Large intestine (tissue), 3 donors: Measurements from ENCODE around the gene ARID4B. TPM values are rescaled to one million over a fixed set of nuclear protein-coding genes. Genes with fewer than 3 reads are reported as not detected.
"Not testable (repeated sequence)": the region's sequence is repeated elsewhere in the genome, so short reads cannot be mapped to it uniquely, and the experiment has no call there.

Source experiments
- DNase-seq, 2 donors: peaks; one replicate each; pipeline versions ENCODE4 v3.0.0 to v3.0.0-alpha.2; 2013
- H3K27ac ChIP-seq: one replicate; pipeline ENCODE4 v1.5.1; 2013; ENCODE audit warnings: low read length
- H3K27me3 ChIP-seq: 2 replicates; pipeline ENCODE4 v1.6.1; 2013; ENCODE audit warnings: low read length; ENCODE audit not compliant: control insufficient read depth, insufficient read depth
- H3K36me3 ChIP-seq: 2 replicates; pipeline ENCODE4 v1.6.1; 2013; ENCODE audit warnings: low read length; ENCODE audit not compliant: control insufficient read depth, insufficient read depth
- H3K4me1 ChIP-seq: one replicate; pipeline ENCODE4 v1.6.1; 2013; ENCODE audit warnings: low read length; ENCODE audit not compliant: control insufficient read depth, insufficient read depth
- H3K4me3 ChIP-seq: one replicate; pipeline ENCODE4 v1.5.1; 2013; ENCODE audit warnings: low read length
- H3K9me3 ChIP-seq: one replicate; pipeline ENCODE4 v1.6.1; 2013; ENCODE audit warnings: mild to moderate bottlenecking, low read depth, low read length, moderate library complexity; ENCODE audit not compliant: control insufficient read depth
- WGBS: methylation state at CpG from one replicate; pipeline ENCODE4 v1.1.5; 2013; ENCODE audit warnings: low lambda C conversion rate; ENCODE audit not compliant: insufficient coverage; 5-methylcytosine and 5-hydroxymethylcytosine counted together
- polyA plus RNA-seq: library from polyadenylated mRNA; unstranded; fragments of 120-200 nt; gene quantifications from one replicate; pipeline ENCODE4 v1.2.1, GENCODE V29; 2013

Gene ARID4B
- polyA plus RNA-seq, 1 donor, result 27.0 TPM

DNA sequence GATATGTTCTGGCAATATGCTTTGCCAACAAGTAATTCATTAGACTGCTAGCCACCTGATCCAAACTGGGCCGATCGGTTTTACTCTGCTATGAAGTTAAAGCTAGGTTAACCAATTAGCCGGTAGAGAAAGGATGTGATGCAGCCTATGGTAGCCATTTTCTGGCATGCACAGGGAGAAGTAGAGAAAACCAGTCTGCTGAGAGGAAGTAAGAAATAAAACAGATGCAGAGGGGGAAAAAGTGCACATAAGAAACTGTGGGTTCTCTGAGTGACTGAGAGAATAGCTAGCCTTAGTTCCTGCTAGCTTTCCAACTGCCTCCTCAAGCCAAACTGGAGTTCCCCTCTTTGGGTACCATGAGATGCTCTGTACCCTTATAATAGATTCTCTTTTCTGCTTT, 52.8 kb downstream of the ARID4B start:
- Histone ChIP-seq H3K27ac (no peak overlapping the region), H3K4me1 (peaks cover 5% of the 10 kb centered on the region), H3K4me3 (no peak overlapping the region), H3K27me3 (no peaks in the 10 kb centered on the region), H3K9me3 (no peaks in the 10 kb centered on the region), H3K36me3 (no peaks in the 10 kb centered on the region)
- WGBS, result 70% methylated on average over 3 of the region's 3 CpGs
- DNase-seq, result no peak

- Histone ChIP-seq H3K9me3 (no peaks in the 10 kb centered on the region), H3K4me3 (no peak overlapping the region), H3K27ac (no peak overlapping the region), H3K4me1 (no peaks in the 10 kb centered on the region), H3K36me3 (no peaks in the 10 kb centered on the region), H3K27me3 (no peaks in the 10 kb centered on the region)
- DNase-seq, result no peak
- WGBS, result no CpG with 5 or more reads among the region's 4 CpGs
Observed at GRCh38 chr1:235272851-235273250, 55.1 kb downstream of the ARID4B start.

DNA sequence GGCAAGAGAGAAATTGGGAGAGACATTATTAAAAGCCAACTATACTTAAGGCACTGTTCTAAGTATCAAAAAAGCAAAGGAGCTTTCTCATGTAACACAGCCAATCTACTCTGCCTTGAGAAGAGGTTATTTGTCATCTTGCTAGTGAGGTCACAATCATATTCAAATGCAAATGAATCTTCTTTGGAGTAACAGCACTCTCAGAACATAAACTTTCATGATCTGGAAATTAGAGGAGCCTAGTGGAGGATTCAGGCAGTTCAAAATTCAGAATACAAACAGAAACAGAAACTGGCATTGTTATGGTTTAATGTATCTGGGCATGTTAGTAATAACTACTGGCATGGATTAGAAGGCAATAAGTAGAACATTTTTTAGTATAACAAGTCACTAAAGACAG, 57.4 kb downstream of the ARID4B start:
- H3K27ac ChIP-seq, result no peak overlapping the region
- H3K36me3 ChIP-seq, result no peaks in the 10 kb centered on the region
- no peak overlapping the region for H3K4me3 ChIP-seq
- H3K4me1 ChIP-seq, result no peaks in the 10 kb centered on the region
- no peak for DNase-seq
- H3K27me3 ChIP-seq, result no peaks in the 10 kb centered on the region
- H3K9me3 ChIP-seq, result no peaks in the 10 kb centered on the region

GRCh38 chr1:235269990-235270389, 58.0 kb downstream of the ARID4B start:
- not testable (repeated sequence) for H3K4me1 ChIP-seq, H3K36me3 ChIP-seq, H3K27me3 ChIP-seq, DNase-seq, H3K9me3 ChIP-seq, H3K4me3 ChIP-seq, H3K27ac ChIP-seq
- no CpG with 5 or more reads among the region's 18 CpGs for WGBS

DNA sequence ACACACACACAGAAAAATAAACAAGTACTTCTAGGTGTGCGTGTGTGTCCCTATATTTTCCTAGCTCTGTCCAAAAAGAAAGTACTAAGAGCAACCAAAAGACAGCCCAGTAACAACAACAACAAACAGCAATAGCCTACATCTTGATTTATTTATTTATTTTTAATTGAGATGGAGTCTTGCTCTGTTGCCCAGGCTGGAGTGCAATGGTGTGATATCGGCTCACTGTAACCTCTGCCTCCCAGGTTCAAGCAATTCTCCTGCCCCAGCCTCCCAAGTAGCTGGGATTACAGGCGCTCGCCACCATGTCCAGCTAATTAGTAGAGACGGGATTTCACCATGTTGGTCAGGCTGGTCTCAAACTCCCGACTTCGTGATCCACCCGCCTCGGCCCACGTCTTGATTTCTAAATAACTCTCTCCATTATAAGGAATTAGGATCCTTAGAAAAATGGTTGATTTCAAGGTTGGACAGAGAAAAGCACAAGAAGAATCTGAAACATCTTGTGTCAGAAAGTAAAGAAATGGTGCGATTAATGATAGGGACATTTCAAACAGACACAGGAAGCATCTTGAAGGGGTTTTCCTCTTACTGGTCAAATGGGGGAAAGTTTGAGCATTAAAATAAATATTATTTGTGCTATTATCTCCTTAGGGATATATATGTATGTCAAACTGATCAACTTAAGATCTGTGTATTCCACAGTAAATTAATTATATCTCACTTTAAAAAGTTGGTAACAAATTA, 59.4 kb downstream of the ARID4B start:
- Histone ChIP-seq H3K4me3 (no peak overlapping the region), H3K36me3 (no peaks in the 10 kb centered on the region), H3K9me3 (no peaks in the 10 kb centered on the region), H3K4me1 (no peaks in the 10 kb centered on the region), H3K27ac (no peak overlapping the region), H3K27me3 (no peaks in the 10 kb centered on the region)
- no peak for DNase-seq
- whole genome bisulfite sequencing, result 22% methylated on average over 1 of the region's 11 CpGs

DNA sequence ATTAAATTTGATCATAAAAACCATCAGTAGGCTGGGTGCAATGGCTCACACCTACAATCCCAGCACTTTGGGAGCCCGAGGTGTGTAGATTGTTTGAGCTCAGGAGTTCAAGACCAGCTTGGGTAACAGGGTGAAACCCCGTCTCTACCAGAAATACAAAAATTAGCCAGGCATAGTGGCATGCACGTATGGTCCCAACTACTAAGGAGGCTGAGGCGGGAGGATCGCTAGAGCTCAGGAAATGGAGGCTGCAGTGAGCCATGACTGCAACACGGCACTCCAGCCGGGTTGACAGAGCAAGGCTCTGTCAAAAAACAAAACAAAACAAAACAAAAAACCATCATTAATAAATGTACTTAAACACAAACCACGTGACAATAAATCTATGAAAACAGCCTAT, 61.0 kb downstream of the ARID4B start:
- Histone ChIP-seq H3K4me3 (no peak overlapping the region), H3K9me3 (no peaks in the 10 kb centered on the region), H3K27me3 (no peaks in the 10 kb centered on the region), H3K36me3 (no peaks in the 10 kb centered on the region), H3K27ac (no peak overlapping the region), H3K4me1 (no peaks in the 10 kb centered on the region)
- no peak for DNase-seq
- 100% methylated on average over 4 of the region's 8 CpGs for WGBS

GRCh38 chr1:235266325-235266724, 61.7 kb downstream of the ARID4B start:
- 88% methylated on average over 1 of the region's 1 CpG for WGBS
- DNase-seq, result no peak
- no peak overlapping the region for H3K4me3 ChIP-seq
- H3K27me3 ChIP-seq, result no peaks in the 10 kb centered on the region
- H3K4me1 ChIP-seq, result no peaks in the 10 kb centered on the region
- H3K36me3 ChIP-seq, result no peaks in the 10 kb centered on the region
- no peak overlapping the region for H3K27ac ChIP-seq
- H3K9me3 ChIP-seq, result no peaks in the 10 kb centered on the region

- no peaks in the 10 kb centered on the region for H3K9me3 ChIP-seq
- no peaks in the 10 kb centered on the region for H3K4me1 ChIP-seq
- H3K27ac ChIP-seq, result no peak overlapping the region
- H3K4me3 ChIP-seq, result no peak overlapping the region
- H3K36me3 ChIP-seq, result no peaks in the 10 kb centered on the region
- no peaks in the 10 kb centered on the region for H3K27me3 ChIP-seq
- no CpG with 5 or more reads among the region's 3 CpGs for WGBS
- no peak for DNase-seq
Observed at GRCh38 chr1:235265900-235266299, 62.1 kb downstream of the ARID4B start.

GRCh38 chr1:235264327-235264726, 63.7 kb downstream of the ARID4B start:
- Histone ChIP-seq H3K27ac (no peak overlapping the region), H3K9me3 (no peaks in the 10 kb centered on the region), H3K4me3 (no peak overlapping the region), H3K36me3 (peaks cover 4% of the 10 kb centered on the region), H3K4me1 (no peaks in the 10 kb centered on the region), H3K27me3 (no peaks in the 10 kb centered on the region)
- DNase-seq, result no peak

DNA sequence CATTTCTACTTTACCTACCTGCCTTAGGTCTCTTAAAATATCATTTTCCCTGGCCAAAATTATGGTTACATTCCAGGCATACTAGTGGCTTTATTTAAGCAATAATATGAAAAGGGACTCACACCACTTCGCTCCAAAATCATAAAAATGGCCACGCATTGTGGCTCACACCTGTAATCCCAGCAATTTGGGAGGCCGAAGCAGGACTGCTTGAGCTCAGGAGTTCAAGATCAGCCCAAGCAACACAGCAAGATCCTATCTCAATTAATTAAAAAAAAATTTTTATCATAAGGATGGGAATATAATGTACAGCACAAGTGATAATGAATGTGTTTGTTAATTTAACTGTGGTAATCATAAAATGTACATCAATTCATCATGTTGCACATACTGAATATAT, 65.4 kb downstream of the ARID4B start:
- Histone ChIP-seq H3K4me1 (no peaks in the 10 kb centered on the region), H3K9me3 (no peaks in the 10 kb centered on the region)

GRCh38 chr1:235261243-235261642, 66.7 kb downstream of the ARID4B start:
- Histone ChIP-seq H3K9me3 (no peaks in the 10 kb centered on the region), H3K27me3 (no peaks in the 10 kb centered on the region), H3K27ac (no peak overlapping the region), H3K36me3 (peaks cover 7% of the 10 kb centered on the region), H3K4me3 (no peak overlapping the region), H3K4me1 (no peaks in the 10 kb centered on the region)
- 83% methylated on average over 2 of the region's 4 CpGs for WGBS
- no peak for DNase-seq

More for the DNA sequence above, 65.4 kb downstream of the ARID4B start:
- no peak for DNase-seq
- H3K4me3 ChIP-seq, result no peak overlapping the region
- H3K36me3 ChIP-seq, result peaks cover 7% of the 10 kb centered on the region
- no CpG with 5 or more reads among the region's 3 CpGs for WGBS
- no peak overlapping the region for H3K27ac ChIP-seq
- no peaks in the 10 kb centered on the region for H3K27me3 ChIP-seq
